HepG2 (cell line): ENCODE results near the gene RETREG2. TPM values are rescaled to one million over a fixed set of nuclear protein-coding genes. Genes with fewer than 3 reads are reported as not detected.

Source experiments
- ARNTL ChIP-seq: sonication (generic); formaldehyde crosslinking; IDR thresholded peaks from 2 replicates; pipeline ENCODE4 v1.4.0; 2020; ENCODE audit warnings: mild to moderate bottlenecking, missing genetic modification reagents
- MXI1 ChIP-seq: IDR thresholded peaks from 3 replicates; pipeline ENCODE4 v1.6.1; 2012; ENCODE audit warnings: low read depth, low read length, inconsistent platforms, borderline replicate concordance
- POLR2A ChIP-seq, 2 experiments: IDR thresholded peaks; 2 replicates each; pipeline ENCODE4 v1.6.1; 2011; ENCODE audit warnings: low read depth in 2 of 2, low read length in 2 of 2, mild to moderate bottlenecking in 1 of 2, moderate library complexity in 1 of 2; ENCODE audit not compliant: insufficient read depth in 1 of 2
- POLR2G ChIP-seq: fragments of 200-400 bp; formaldehyde crosslinking; IDR thresholded peaks from 2 replicates; pipeline ENCODE4 v1.6.1; 2018; ENCODE audit warnings: mild to moderate bottlenecking, low read depth, low read length, moderate library complexity
- RFX5 ChIP-seq: IDR thresholded peaks from 2 replicates; pipeline ENCODE4 v1.6.1; 2011; ENCODE audit warnings: low read depth, low read length, improper control_type of control experiment
- RXRB ChIP-seq: IDR thresholded peaks from 2 replicates; pipeline ENCODE4 v1.6.1; 2016; ENCODE audit warnings: borderline replicate concordance, missing genetic modification reagents, missing compliant biosample characterization
- SKI ChIP-seq: fragments of 450-650 bp; IDR thresholded peaks from one replicate; pipeline ENCODE4 v1.6.1; 2018; ENCODE audit warnings: mild to moderate bottlenecking; ENCODE audit not compliant: partially characterized antibody
- ZBTB21 ChIP-seq: sonication (generic); formaldehyde crosslinking; IDR thresholded peaks from 2 replicates; pipeline ENCODE4 v1.4.0; 2020; ENCODE audit warnings: missing genetic modification reagents
- ZNF10 ChIP-seq: sonication (generic); formaldehyde crosslinking; IDR thresholded peaks from 2 replicates; pipeline ENCODE4 v1.4.0; 2020; ENCODE audit warnings: mild to moderate bottlenecking, low read depth, missing genetic modification reagents, borderline replicate concordance
- ZNF615 ChIP-seq: sonication (generic); formaldehyde crosslinking; IDR thresholded peaks from 2 replicates; pipeline ENCODE4 v1.5.0; 2020; ENCODE audit warnings: mild to moderate bottlenecking, missing genetic modification reagents, borderline replicate concordance
- ZNF772 ChIP-seq: sonication (generic); formaldehyde crosslinking; IDR thresholded peaks from 2 replicates; pipeline ENCODE4 v1.5.0; 2020; ENCODE audit warnings: mild to moderate bottlenecking, missing genetic modification reagents
- polyA plus RNA-seq, 8 experiments: library from polyadenylated mRNA; depleted of rRNA in 3 of 8; stranded (reverse) in 7 of 8; unstranded in 1 of 8; fragments of >200 nt; fragmentation: Illumina TruSeq in 4 of 8; extraction: Trizol in 4 of 8; gene quantifications; 2 replicates each; pipeline versions ENCODE4 v1.2.1 to v1.2.3, GENCODE V29; 2011 to 2016; ENCODE audit warnings: low read depth in 4 of 8, missing spikeins in 1 of 8, mixed read lengths in 1 of 8; ENCODE audit not compliant: insufficient read depth in 1 of 8
- total RNA-seq, 5 experiments: library from RNA; depleted of rRNA; stranded (reverse); fragments of >200 nt; fragmentation: Illumina TruSeq; extraction: Trizol; gene quantifications; 2 replicates each; pipeline ENCODE4 v1.2.3, GENCODE V29; 2016; ENCODE audit warnings: low read depth in 1 of 5
- TF ChIP-seq, protein P1 (sequence below): IDR thresholded peaks from 2 replicates; pipeline ENCODE4 v1.6.1; 2016; ENCODE audit warnings: missing compliant biosample characterization, missing genetic modification reagents, borderline replicate concordance
- TF ChIP-seq, protein P2 (sequence below): sonication (generic); formaldehyde crosslinking; IDR thresholded peaks from 2 replicates; pipeline ENCODE4 v1.5.1; 2020; ENCODE audit warnings: missing genetic modification reagents, mild to moderate bottlenecking, borderline replicate concordance
- TF ChIP-seq, protein P3 (sequence below): sonication (generic); formaldehyde crosslinking; IDR thresholded peaks from one replicate; pipeline ENCODE4 v1.5.1; 2020; ENCODE audit warnings: mild to moderate bottlenecking, missing genetic modification reagents; ENCODE audit errors: not compliant biosample characterization
- TF ChIP-seq, protein P4 (sequence below): sonication (generic); formaldehyde crosslinking; IDR thresholded peaks from 2 replicates; pipeline ENCODE4 v1.5.0; 2020; ENCODE audit warnings: mild to moderate bottlenecking, missing genetic modification reagents

The RETREG2 gene
- total and polyA plus RNA-seq, 2 of the 13 experiments (the other 11 are each of a cell fraction or from before 2014, with no cell fraction given) = 86.0 to 134 TPM

DNA sequence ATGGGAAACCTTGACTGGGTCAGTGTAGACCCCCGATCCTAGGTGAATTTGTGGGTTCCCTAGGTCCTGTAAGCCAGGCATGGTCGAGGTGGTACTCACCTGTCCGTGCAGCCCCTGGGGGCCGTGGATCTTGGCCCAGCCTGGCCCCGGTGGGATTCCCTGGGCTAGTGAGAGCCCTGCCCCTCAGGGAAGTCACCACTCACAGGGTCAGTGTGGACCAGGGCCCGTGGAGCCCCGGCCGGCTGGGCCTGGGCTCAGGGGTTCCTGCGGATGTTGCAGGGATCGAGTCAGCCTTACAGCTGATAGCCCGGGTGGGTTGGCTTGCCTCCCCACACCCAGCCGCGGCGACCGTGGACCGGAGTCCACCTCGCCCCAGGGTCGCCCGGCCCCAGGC, 50.8 kb downstream of the RETREG2 start (continued):
- TF ChIP-seq, protein P1, sequence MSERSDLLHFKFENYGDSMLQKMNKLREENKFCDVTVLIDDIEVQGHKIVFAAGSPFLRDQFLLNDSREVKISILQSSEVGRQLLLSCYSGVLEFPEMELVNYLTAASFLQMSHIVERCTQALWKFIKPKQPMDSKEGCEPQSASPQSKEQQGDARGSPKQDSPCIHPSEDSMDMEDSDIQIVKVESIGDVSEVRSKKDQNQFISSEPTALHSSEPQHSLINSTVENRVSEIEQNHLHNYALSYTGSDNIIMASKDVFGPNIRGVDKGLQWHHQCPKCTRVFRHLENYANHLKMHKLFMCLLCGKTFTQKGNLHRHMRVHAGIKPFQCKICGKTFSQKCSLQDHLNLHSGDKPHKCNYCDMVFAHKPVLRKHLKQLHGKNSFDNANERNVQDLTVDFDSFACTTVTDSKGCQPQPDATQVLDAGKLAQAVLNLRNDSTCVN (CRISPR knock-in tag) = no peak
- TF ChIP-seq, protein P2, sequence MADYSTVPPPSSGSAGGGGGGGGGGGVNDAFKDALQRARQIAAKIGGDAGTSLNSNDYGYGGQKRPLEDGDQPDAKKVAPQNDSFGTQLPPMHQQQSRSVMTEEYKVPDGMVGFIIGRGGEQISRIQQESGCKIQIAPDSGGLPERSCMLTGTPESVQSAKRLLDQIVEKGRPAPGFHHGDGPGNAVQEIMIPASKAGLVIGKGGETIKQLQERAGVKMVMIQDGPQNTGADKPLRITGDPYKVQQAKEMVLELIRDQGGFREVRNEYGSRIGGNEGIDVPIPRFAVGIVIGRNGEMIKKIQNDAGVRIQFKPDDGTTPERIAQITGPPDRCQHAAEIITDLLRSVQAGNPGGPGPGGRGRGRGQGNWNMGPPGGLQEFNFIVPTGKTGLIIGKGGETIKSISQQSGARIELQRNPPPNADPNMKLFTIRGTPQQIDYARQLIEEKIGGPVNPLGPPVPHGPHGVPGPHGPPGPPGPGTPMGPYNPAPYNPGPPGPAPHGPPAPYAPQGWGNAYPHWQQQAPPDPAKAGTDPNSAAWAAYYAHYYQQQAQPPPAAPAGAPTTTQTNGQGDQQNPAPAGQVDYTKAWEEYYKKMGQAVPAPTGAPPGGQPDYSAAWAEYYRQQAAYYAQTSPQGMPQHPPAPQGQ (CRISPR knock-in tag) = no peak
- TF ChIP-seq MXI1 = no peak
- TF ChIP-seq, protein P3, sequence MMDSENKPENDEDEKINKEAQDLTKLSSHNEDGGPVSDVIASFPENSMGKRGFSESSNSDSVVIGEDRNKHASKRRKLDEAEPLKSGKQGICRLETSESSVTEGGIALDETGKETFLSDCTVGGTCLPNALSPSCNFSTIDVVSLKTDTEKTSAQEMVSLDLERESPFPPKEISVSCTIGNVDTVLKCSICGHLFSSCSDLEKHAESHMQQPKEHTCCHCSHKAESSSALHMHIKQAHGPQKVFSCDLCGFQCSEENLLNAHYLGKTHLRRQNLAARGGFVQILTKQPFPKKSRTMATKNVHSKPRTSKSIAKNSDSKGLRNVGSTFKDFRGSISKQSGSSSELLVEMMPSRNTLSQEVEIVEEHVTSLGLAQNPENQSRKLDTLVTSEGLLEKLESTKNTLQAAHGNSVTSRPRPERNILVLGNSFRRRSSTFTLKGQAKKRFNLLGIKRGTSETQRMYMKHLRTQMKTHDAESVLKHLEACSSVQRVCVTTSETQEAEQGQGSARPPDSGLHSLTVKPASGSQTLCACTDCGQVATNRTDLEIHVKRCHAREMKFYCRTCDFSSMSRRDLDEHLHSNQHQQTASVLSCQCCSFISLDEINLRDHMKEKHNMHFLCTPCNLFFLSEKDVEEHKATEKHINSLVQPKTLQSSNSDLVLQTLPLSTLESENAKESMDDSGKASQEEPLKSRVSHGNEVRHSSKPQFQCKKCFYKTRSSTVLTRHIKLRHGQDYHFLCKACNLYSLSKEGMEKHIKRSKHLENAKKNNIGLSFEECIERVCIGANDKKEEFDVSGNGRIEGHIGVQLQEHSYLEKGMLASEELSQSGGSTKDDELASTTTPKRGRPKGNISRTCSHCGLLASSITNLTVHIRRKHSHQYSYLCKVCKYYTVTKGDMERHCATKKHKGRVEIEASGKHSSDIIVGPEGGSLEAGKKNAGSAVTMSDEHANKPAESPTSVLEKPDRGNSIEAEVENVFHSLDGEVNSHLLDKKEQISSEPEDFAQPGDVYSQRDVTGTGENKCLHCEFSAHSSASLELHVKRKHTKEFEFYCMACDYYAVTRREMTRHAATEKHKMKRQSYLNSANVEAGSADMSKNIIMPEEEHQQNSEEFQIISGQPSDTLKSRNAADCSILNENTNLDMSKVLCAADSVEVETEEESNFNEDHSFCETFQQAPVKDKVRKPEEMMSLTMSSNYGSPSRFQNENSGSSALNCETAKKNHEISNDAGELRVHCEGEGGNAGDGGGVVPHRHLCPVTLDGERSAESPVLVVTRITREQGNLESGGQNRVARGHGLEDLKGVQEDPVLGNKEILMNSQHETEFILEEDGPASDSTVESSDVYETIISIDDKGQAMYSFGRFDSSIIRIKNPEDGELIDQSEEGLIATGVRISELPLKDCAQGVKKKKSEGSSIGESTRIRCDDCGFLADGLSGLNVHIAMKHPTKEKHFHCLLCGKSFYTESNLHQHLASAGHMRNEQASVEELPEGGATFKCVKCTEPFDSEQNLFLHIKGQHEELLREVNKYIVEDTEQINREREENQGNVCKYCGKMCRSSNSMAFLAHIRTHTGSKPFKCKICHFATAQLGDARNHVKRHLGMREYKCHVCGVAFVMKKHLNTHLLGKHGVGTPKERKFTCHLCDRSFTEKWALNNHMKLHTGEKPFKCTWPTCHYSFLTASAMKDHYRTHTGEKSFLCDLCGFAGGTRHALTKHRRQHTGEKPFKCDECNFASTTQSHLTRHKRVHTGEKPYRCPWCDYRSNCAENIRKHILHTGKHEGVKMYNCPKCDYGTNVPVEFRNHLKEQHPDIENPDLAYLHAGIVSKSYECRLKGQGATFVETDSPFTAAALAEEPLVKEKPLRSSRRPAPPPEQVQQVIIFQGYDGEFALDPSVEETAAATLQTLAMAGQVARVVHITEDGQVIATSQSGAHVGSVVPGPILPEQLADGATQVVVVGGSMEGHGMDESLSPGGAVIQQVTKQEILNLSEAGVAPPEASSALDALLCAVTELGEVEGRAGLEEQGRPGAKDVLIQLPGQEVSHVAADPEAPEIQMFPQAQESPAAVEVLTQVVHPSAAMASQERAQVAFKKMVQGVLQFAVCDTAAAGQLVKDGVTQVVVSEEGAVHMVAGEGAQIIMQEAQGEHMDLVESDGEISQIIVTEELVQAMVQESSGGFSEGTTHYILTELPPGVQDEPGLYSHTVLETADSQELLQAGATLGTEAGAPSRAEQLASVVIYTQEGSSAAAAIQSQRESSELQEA (CRISPR knock-in tag) = no peak
- TF ChIP-seq RXRB (CRISPR knock-in tag) = no peak
- no peak for TF ChIP-seq ARNTL (CRISPR knock-in tag)
- TF ChIP-seq ZNF10 = no peak
- no peak for TF ChIP-seq ZNF772 (CRISPR knock-in tag)
- no peak for TF ChIP-seq POLR2G
- TF ChIP-seq SKI = no peak
- TF ChIP-seq ZBTB21 (CRISPR knock-in tag) = no peak
- TF ChIP-seq ZNF615 = peak; percentile 29; the same call in 1 of the 2 replicates
- no peak for TF ChIP-seq RFX5
- peak in 1 of 2 experiments; percentile 61; a peak in 2 of 4 replicates for TF ChIP-seq POLR2A (IDR thresholded peaks at IDR 0.05; ENCODE audit: insufficient read depth in 1 of 2, low read depth in 2 of 2, low read length in 2 of 2)
- TF ChIP-seq, protein P4, sequence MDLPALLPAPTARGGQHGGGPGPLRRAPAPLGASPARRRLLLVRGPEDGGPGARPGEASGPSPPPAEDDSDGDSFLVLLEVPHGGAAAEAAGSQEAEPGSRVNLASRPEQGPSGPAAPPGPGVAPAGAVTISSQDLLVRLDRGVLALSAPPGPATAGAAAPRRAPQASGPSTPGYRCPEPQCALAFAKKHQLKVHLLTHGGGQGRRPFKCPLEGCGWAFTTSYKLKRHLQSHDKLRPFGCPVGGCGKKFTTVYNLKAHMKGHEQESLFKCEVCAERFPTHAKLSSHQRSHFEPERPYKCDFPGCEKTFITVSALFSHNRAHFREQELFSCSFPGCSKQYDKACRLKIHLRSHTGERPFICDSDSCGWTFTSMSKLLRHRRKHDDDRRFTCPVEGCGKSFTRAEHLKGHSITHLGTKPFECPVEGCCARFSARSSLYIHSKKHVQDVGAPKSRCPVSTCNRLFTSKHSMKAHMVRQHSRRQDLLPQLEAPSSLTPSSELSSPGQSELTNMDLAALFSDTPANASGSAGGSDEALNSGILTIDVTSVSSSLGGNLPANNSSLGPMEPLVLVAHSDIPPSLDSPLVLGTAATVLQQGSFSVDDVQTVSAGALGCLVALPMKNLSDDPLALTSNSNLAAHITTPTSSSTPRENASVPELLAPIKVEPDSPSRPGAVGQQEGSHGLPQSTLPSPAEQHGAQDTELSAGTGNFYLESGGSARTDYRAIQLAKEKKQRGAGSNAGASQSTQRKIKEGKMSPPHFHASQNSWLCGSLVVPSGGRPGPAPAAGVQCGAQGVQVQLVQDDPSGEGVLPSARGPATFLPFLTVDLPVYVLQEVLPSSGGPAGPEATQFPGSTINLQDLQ (CRISPR knock-in tag) = peak; percentile 69; the same call in 1 of the 2 replicates
